Muscle layer of duodenum (tissue), 2 donors: ENCODE data around the gene TMEM217.

Source experiments
- H3K27ac ChIP-seq: one replicate; pipeline ENCODE4 v1.7.0; 2013; ENCODE audit warnings: mild to moderate bottlenecking, low read length
- H3K27me3 ChIP-seq: one replicate; pipeline ENCODE4 v1.7.0; 2013; ENCODE audit warnings: low read depth, mild to moderate bottlenecking, control low read depth, low read length
- H3K36me3 ChIP-seq, 2 donors: one replicate each; pipeline ENCODE4 v1.7.0; 2013; ENCODE audit warnings: low read length in 2 of 2, control low read depth in 1 of 2, mild to moderate bottlenecking in 1 of 2; ENCODE audit not compliant: insufficient read depth in 2 of 2, control insufficient read depth in 1 of 2
- H3K4me1 ChIP-seq, 2 donors: one replicate each; pipeline ENCODE4 v1.7.0; 2013; ENCODE audit warnings: low read length in 2 of 2, mild to moderate bottlenecking in 2 of 2, control low read depth in 1 of 2, moderate library complexity in 1 of 2; ENCODE audit not compliant: insufficient read depth in 2 of 2, control insufficient read depth in 1 of 2
- H3K4me3 ChIP-seq, 2 donors: one replicate each; pipeline ENCODE4 v1.7.0; 2013; ENCODE audit warnings: low read length in 2 of 2, low read depth in 1 of 2, mild to moderate bottlenecking in 1 of 2
- H3K9me3 ChIP-seq, 2 donors: one replicate each; pipeline ENCODE4 v1.7.0; 2013; ENCODE audit warnings: low read length in 2 of 2, control low read depth in 1 of 2, mild to moderate bottlenecking in 1 of 2; ENCODE audit not compliant: control insufficient read depth in 1 of 2
- donor health status: healthy.

The TMEM217 gene

GRCh38 chr6:37232430-37233017, 25.4 kb downstream of the TMEM217 start:
- no peak overlapping the region for H3K4me3 ChIP-seq

GRCh38 chr6:37230104-37230503, 27.8 kb downstream of the TMEM217 start:
- H3K4me3 ChIP-seq: no peak overlapping the region
- no peaks in the 10 kb centered on the region for H3K36me3 ChIP-seq
- H3K4me1 ChIP-seq: no peaks in the 10 kb centered on the region
- H3K27ac ChIP-seq: no peak overlapping the region
- no peaks in the 10 kb centered on the region for H3K27me3 ChIP-seq
- no peaks in the 10 kb centered on the region for H3K9me3 ChIP-seq

More at GRCh38 chr6:37232430-37233017, 25.4 kb downstream of the TMEM217 start:
- Histone ChIP-seq H3K9me3 (no peaks in the 10 kb centered on the region), H3K27me3 (no peaks in the 10 kb centered on the region), H3K4me1 (no peaks in the 10 kb centered on the region), H3K36me3 (no peaks in the 10 kb centered on the region), H3K27ac (no peak overlapping the region)

- no peaks in the 10 kb centered on the region for H3K36me3 ChIP-seq
- H3K27ac ChIP-seq: no peak overlapping the region
- H3K4me1 ChIP-seq: peaks cover 0 to 7% of the 10 kb centered on the region in 2 donors
- no peak overlapping the region for H3K4me3 ChIP-seq
- H3K27me3 ChIP-seq: no peaks in the 10 kb centered on the region
- no peaks in the 10 kb centered on the region for H3K9me3 ChIP-seq
Measured at GRCh38 chr6:37225350-37226169, 32.4 kb downstream of the TMEM217 start.

GRCh38 chr6:37222992-37223391, 35.0 kb downstream of the TMEM217 start:
- H3K4me1 ChIP-seq: peaks cover 0 to 7% of the 10 kb centered on the region in 2 donors
- no peaks in the 10 kb centered on the region for H3K27me3 ChIP-seq
- H3K4me3 ChIP-seq: peak overlapping the region; percentile 62 to 94
- H3K9me3 ChIP-seq: no peaks in the 10 kb centered on the region
- no peak overlapping the region for H3K27ac ChIP-seq
- no peaks in the 10 kb centered on the region for H3K36me3 ChIP-seq

GRCh38 chr6:37222125-37222967, 35.6 kb downstream of the TMEM217 start:
- peak overlapping the region; percentile 62 to 94 for H3K4me3 ChIP-seq
- peaks cover 0 to 7% of the 10 kb centered on the region in 2 donors for H3K4me1 ChIP-seq
- no peaks in the 10 kb centered on the region for H3K36me3 ChIP-seq
- H3K9me3 ChIP-seq: no peaks in the 10 kb centered on the region
- H3K27me3 ChIP-seq: no peaks in the 10 kb centered on the region
- no peak overlapping the region for H3K27ac ChIP-seq

GRCh38 chr6:37221585-37222124, 36.3 kb downstream of the TMEM217 start:
- H3K27ac ChIP-seq: no peak overlapping the region
- H3K4me3 ChIP-seq: peak overlapping the region; percentile 62 to 94

GRCh38 chr6:37218511-37218910, 39.4 kb downstream of the TMEM217 start:
- H3K27ac ChIP-seq: no peak overlapping the region
- H3K9me3 ChIP-seq: no peaks in the 10 kb centered on the region
- H3K4me1 ChIP-seq: peaks cover 0 to 7% of the 10 kb centered on the region in 2 donors
- H3K27me3 ChIP-seq: no peaks in the 10 kb centered on the region
- H3K36me3 ChIP-seq: no peaks in the 10 kb centered on the region
- H3K4me3 ChIP-seq: no peak overlapping the region

More at GRCh38 chr6:37221585-37222124, 36.3 kb downstream of the TMEM217 start:
- Histone ChIP-seq H3K27me3 (no peaks in the 10 kb centered on the region), H3K4me1 (peaks cover 0 to 7% of the 10 kb centered on the region in 2 donors), H3K36me3 (no peaks in the 10 kb centered on the region), H3K9me3 (no peaks in the 10 kb centered on the region)

- H3K4me3 ChIP-seq: no peak overlapping the region
- H3K36me3 ChIP-seq: no peaks in the 10 kb centered on the region
- no peaks in the 10 kb centered on the region for H3K27me3 ChIP-seq
- H3K4me1 ChIP-seq: peaks cover 0 to 7% of the 10 kb centered on the region in 2 donors
- H3K27ac ChIP-seq: no peak overlapping the region
- H3K9me3 ChIP-seq: no peaks in the 10 kb centered on the region
Measured at GRCh38 chr6:37218061-37218460, 39.9 kb downstream of the TMEM217 start.

- Histone ChIP-seq H3K27me3 (no peaks in the 10 kb centered on the region), H3K4me3 (no peak overlapping the region), H3K9me3 (no peaks in the 10 kb centered on the region), H3K36me3 (no peaks in the 10 kb centered on the region), H3K4me1 (no peaks in the 10 kb centered on the region), H3K27ac (no peak overlapping the region)
Measured at GRCh38 chr6:37212268-37212667, 45.7 kb downstream of the TMEM217 start.

GRCh38 chr6:37210313-37210968, 47.5 kb downstream of the TMEM217 start:
- Histone ChIP-seq H3K27me3 (no peaks in the 10 kb centered on the region), H3K27ac (no peak overlapping the region), H3K4me1 (no peaks in the 10 kb centered on the region)

More at GRCh38 chr6:37210313-37210968, 47.5 kb downstream of the TMEM217 start:
- Histone ChIP-seq H3K9me3 (no peaks in the 10 kb centered on the region), H3K4me3 (no peak overlapping the region), H3K36me3 (no peaks in the 10 kb centered on the region)
